GM06990 (cell line): Measurements from ENCODE around the gene CCNL2.

Experiments
- DNase-seq: peaks from one replicate; pipeline ENCODE4 v3.0.0-alpha.2; 2011; ENCODE audit not compliant: insufficient read length; ENCODE audit errors: extremely low read depth
- H3K27me3 ChIP-seq: replicated peaks from 2 replicates; pipeline ENCODE4 v1.6.0; 2011; ENCODE audit warnings: low read length; ENCODE audit not compliant: control insufficient read depth, insufficient read depth
- H3K36me3 ChIP-seq: 2 replicates; pipeline ENCODE4 v1.5.1; 2011; ENCODE audit warnings: low read length; ENCODE audit not compliant: control insufficient read depth, insufficient read depth
- H3K4me3 ChIP-seq: replicated peaks from 2 replicates; pipeline ENCODE4 v1.5.1; 2011; ENCODE audit warnings: low read depth, mild to moderate bottlenecking, control low read depth, low read length
- CTCF ChIP-seq: IDR thresholded peaks from 2 replicates; pipeline ENCODE4 v1.5.1; 2011; ENCODE audit warnings: low read length, control low read depth, mild to moderate bottlenecking, inconsistent platforms; ENCODE audit not compliant: insufficient read depth, poor library complexity, severe bottlenecking

Gene CCNL2

GRCh38 chr1:1341549-1342021 is 57.5 kb downstream of the CCNL2 start:
- TF ChIP-seq CTCF, result no peak
- peaks cover 4% of the 10 kb centered on the region; the same call in 1 of the 2 replicates for H3K36me3 ChIP-seq
- DNase-seq, result no peak
- H3K27me3 ChIP-seq, result no peaks in the 10 kb centered on the region
- no peak overlapping the region for H3K4me3 ChIP-seq

GRCh38 chr1:1340791-1341548 is 58.2 kb downstream of the CCNL2 start:
- no peak for TF ChIP-seq CTCF
- H3K27me3 ChIP-seq, result no peaks in the 10 kb centered on the region
- no peak overlapping the region for H3K4me3 ChIP-seq
- H3K36me3 ChIP-seq, result peaks cover 4% of the 10 kb centered on the region; the same call in 1 of the 2 replicates
- DNase-seq, result no peak

GRCh38 chr1:1340185-1340584 is 59.0 kb downstream of the CCNL2 start:
- DNase-seq, result no peak
- peaks cover 4% of the 10 kb centered on the region for H3K36me3 ChIP-seq
- no peaks in the 10 kb centered on the region for H3K27me3 ChIP-seq
- H3K4me3 ChIP-seq, result no peak overlapping the region
- no peak for TF ChIP-seq CTCF

- H3K36me3 ChIP-seq, result peaks cover 4% of the 10 kb centered on the region
- no peak overlapping the region for H3K4me3 ChIP-seq
- no peaks in the 10 kb centered on the region for H3K27me3 ChIP-seq
- DNase-seq, result no peak
- no peak for TF ChIP-seq CTCF
Observed at GRCh38 chr1:1338278-1338677, 60.9 kb downstream of the CCNL2 start.

GRCh38 chr1:1337793-1338147 is 61.4 kb downstream of the CCNL2 start:
- no peak for DNase-seq
- TF ChIP-seq CTCF, result no peak
- Histone ChIP-seq H3K27me3 (no peaks in the 10 kb centered on the region), H3K4me3 (no peak overlapping the region), H3K36me3 (peaks cover 4% of the 10 kb centered on the region)
